NCI-H146 treated with DMSO at 0.1 percent for 48 hours (cell line): Measurements from ENCODE around the gene LAMTOR2.
A peak's percentile ranks its signal among the peaks of the same experiment; 100 is the strongest.
"Not testable (repeated sequence)": the region's sequence is repeated elsewhere in the genome, so short reads cannot be mapped to it uniquely, and the experiment has no call there.

Experiments used
- DNase-seq: peaks from one replicate; lab custom pipeline; 2025; ENCODE audit not compliant: unreplicated experiment; lab: John Stamatoyannopoulos, UW

Gene LAMTOR2

GRCh38 chr1:156054500-156055280, at the start of gene LAMTOR2:
LAMTOR2 (plus strand) TSS chr1:156054782; CDS start chr1:156054890, 108 bp downstream.
- peak; percentile 96 for DNase-seq

GRCh38 chr1:156004843-156005584, 49.6 kb upstream of the LAMTOR2 start:
- no peak for DNase-seq

GRCh38 chr1:156006666-156007376, 47.8 kb upstream of the LAMTOR2 start:
- no peak for DNase-seq

- no peak for DNase-seq
Observed at GRCh38 chr1:156009404-156009803, 45.2 kb upstream of the LAMTOR2 start.

GRCh38 chr1:156012051-156012817, 42.3 kb upstream of the LAMTOR2 start:
- no peak for DNase-seq

- no peak for DNase-seq
Observed at GRCh38 chr1:156014829-156015228, 39.8 kb upstream of the LAMTOR2 start.

GRCh38 chr1:156019946-156020292, 34.7 kb upstream of the LAMTOR2 start:
- DNase-seq: no peak

- peak; percentile 93 for DNase-seq
Observed at GRCh38 chr1:156020293-156021092, 34.1 kb upstream of the LAMTOR2 start, which contains the start of gene SSR2. SSR2 (minus strand) TSS chr1:156020951; CDS start chr1:156020167, 784 bp downstream.

GRCh38 chr1:156021093-156021428, 33.5 kb upstream of the LAMTOR2 start:
- DNase-seq: no peak

- no peak for DNase-seq
Observed at GRCh38 chr1:156021954-156022353, 32.6 kb upstream of the LAMTOR2 start.

GRCh38 chr1:156024801-156025200, 29.8 kb upstream of the LAMTOR2 start:
- DNase-seq: no peak

GRCh38 chr1:156025876-156026275, 28.7 kb upstream of the LAMTOR2 start:
- peak; percentile 58 for DNase-seq

GRCh38 chr1:156026588-156026987, 28.0 kb upstream of the LAMTOR2 start:
- DNase-seq: no peak

- DNase-seq: no peak
Observed at GRCh38 chr1:156033011-156033410, 21.6 kb upstream of the LAMTOR2 start.

- DNase-seq: not testable (repeated sequence)
Observed at GRCh38 chr1:156034991-156035390, 19.6 kb upstream of the LAMTOR2 start.

GRCh38 chr1:156042828-156043227, 11.8 kb upstream of the LAMTOR2 start:
- no peak for DNase-seq

- DNase-seq: no peak
Observed at GRCh38 chr1:156045076-156045475, 9.5 kb upstream of the LAMTOR2 start.

- no peak for DNase-seq
Observed at GRCh38 chr1:156048663-156049258, 5.8 kb upstream of the LAMTOR2 start.

GRCh38 chr1:156050376-156050775, 4.2 kb upstream of the LAMTOR2 start:
- no peak for DNase-seq
